ENCODE results near the gene RHOH.

RHOH gene

DNA sequence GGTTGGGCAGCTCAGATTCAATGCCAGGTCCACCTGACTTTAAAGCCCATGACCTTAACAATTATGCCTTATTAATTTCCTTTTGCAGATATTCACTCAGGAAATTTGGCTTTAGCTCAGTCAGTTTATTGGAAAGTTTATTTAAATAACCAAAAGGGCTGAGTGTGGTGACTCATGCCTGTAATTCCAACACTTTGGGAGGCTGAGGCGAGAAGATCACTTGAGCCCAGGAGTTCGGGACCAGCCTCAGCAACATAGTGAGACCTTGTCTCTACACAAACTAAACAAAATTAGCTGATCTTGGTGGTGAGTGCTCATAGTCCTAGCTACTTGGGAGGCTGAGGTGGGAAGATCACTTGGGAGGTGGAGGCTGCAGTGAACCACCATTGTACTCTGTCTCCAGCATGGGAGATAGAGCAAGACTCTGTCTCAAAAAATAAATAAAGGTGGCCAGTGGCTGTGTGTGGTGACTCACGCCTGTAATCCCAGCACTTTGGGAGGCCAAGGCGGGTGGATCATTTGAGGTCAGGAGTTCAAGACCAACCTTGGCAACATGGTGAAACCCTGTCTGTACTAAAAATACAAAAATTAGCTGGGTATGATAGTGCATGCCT lies 43.3 kb downstream of the RHOH start:
- DNase-seq: no peak

DNA sequence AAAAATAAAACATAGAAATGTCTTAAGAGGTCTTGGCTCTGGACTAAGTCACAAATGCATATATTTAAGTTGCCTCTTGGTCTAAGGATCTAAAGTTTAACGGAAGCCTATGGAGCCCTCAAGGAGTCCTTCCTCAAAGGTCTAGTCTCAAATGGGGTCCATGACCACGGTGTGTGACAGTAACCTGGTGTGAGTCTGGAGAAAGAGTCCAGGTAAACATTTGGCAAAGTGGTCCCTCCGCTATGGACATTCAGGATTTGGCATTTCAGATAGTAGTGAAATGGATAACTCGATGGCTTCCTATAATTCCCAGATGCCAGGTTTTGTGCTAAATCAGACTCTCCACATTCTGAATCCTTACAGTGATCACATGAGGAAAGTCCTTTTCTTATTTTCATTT lies 44.2 kb downstream of the RHOH start:
- no peak for DNase-seq

DNA sequence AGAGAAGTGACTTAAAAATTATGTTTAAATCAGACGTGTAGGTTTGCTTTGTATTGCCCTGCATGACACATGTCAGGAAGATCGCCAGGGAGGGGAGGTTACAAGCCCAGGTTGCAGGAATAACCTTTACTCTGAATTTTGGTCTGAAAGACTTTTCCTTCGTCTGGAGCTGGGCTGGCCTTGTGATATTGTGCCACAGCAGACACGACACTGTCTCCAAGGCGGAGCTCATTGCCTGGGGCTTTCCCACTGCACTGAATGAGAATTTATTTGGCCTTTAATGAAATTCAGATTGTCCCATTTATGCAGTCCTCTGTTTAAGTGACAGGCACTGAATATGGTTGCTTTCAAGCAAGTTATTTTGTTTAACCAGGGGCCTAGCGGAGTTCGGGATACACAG lies 45.1 kb downstream of the RHOH start:
- no peak for DNase-seq

DNA sequence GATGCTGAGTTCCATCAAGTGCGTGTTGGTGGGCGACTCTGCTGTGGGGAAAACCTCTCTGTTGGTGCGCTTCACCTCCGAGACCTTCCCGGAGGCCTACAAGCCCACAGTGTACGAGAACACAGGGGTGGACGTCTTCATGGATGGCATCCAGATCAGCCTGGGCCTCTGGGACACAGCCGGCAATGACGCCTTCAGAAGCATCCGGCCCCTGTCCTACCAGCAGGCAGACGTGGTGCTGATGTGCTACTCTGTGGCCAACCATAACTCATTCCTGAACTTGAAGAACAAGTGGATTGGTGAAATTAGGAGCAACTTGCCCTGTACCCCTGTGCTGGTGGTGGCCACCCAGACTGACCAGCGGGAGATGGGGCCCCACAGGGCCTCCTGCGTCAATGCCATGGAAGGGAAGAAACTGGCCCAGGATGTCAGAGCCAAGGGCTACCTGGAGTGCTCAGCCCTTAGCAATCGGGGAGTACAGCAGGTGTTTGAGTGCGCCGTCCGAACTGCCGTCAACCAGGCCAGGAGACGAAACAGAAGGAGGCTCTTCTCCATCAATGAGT lies 46.6 kb downstream of the RHOH start:
- DNase-seq: no peak

DNA sequence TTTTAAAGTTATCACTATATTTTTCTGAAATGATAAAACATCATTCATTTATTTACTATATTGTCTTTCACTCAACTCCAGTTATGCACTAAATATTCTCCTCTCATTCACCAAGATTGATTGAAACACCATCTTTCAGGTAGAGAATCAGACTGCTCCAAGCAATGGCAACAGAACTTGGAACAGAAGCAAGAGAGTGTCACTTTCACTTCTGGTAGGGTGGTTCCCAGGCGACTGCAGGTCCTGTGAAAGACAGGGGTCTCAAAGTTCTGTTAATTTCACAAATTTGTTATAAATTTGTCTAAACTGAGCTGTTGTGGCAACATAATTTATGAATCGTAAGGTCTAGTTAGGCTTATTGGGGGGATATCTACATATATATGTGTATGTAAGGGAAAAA lies 47.8 kb downstream of the RHOH start:
- DNase-seq: no peak

DNA sequence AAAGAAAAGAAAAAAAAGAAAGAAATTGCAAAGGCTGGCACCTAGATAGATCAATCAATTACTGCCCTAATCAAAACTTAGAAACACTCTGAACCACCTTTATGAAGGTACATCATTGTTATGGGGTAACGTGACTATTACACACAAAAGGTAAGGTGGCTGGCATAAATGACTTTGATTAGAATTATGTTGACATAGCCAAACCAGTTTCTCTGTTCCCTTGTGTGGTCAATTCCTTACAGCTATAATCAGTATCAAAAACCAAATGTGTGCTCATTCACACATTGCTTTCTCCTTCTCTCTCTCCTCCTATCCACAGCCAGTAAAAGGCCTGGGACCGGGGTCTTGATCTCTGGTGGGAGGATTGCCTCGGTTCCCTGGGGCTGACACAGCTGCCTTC lies 48.7 kb downstream of the RHOH start:
- DNase-seq: no peak

DNA sequence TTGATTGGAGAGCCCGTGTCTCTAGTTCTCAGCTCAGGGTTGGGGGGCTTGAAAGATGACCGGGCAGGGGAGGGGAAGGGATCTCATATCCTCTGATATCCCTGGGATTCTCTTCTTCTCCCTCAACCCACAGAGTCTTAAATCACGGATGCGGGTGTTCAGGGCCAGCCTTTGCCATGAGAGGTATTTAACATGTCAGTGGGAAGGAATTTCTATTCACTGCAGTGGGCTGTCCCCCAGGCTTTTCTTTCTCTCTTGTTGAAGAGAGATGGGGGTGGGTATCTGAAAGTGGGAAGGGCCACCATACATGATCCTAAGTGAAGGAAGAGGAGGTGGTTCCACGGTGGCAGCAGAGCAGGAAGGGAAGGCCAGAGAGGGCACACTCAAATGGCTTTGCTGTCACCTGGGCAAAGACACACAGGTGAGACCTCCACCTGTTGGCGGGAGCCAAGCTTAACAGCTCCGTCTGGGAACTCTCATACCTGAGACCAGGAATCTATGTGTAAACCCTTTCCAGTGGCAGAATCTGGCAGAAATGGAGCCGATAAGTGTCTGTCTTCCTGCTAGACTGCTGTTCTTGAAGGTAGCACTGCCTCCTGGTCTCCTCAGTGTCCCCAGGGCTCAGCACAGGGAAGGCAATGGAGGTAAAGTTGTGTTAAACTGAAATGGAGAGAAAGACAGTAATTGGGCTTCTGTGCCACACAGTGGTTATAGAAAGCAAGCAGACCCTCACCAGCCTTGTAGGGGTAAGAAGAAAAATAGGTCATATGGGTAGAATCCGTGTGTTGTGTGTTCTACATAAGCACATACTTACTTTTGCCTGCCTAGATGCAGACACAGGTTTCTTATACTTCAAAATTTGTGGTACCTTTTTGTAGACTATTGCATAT lies 49.4 kb downstream of the RHOH start:
- no peak for DNase-seq

DNA sequence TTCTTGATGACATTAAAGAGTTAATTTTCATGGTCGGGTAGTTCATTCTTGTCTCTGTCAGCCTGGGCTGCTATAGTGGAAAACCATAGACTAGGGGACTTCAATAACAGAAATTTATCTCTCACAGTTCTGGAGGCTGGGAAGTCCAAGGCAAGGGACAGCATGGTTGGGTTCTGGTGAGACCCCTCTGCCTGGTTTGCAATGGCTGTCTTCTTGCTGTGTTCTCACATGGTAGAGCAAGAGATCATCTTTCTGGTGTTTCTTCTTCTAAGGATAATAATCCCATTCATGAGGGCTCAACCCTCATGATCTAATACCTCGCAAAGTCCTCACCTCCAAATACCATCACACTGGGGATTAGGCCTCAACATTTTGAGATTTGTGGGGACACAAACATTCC lies 50.1 kb downstream of the RHOH start:
- DNase-seq: no peak

DNA sequence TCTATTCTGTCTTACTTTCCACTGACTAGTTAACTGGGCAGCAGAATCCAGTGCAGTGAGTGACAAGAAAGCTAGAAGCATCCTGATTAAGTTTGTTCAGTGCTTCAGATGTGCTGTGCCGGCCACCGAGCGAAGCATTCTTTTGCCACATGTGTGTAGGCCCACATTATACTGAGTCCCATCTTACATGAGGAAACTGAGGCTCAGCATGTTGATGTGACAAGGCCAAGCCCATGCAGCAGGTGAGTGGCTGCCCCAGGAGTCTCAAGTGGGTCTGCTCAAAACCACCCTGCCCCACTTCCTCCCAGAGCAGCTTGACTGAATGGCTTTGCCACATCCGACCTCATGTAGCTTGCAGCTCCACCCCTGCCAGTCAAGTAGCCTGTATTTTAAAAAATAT lies 50.5 kb downstream of the RHOH start:
- no peak for DNase-seq

DNA sequence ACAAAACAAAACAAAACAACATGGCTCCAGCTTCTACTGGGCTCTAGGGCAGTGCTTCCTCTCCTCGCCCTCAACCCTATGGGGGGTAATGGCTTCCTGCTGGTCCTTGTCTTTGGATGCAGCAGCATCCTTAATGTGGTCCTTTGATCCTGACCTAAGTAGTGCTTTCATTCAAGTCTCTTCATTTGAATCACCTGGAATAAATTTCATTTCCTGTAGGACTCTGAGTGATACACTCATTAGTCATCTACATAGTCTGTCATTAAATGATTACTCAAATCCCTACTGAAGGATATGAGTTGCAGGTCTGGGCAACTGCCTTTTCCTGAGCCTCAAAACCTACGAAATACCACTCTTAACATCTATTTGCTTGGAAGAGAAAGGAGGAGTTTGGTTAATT lies 54.5 kb downstream of the RHOH start:
- DNase-seq: no peak

DNA sequence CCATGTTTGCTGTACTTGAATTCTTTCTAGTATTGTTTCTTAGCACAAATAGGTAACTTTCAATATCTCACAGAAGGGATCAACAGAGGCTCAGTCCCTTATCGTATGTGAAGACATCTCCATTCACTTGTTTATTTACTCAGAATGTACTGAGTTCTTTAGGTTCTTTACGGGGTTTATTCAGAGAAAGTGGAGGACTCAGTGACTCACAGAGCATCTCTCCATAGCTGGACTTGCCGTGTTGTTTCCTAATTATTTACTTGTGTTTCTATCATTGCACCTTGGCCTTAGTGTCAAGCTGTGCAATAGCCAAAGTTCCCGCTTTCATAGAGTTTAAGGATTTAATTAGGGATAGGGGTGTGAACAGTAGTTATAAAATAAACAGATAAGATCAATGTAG lies 57.1 kb downstream of the RHOH start:
- no peak for DNase-seq

DNA sequence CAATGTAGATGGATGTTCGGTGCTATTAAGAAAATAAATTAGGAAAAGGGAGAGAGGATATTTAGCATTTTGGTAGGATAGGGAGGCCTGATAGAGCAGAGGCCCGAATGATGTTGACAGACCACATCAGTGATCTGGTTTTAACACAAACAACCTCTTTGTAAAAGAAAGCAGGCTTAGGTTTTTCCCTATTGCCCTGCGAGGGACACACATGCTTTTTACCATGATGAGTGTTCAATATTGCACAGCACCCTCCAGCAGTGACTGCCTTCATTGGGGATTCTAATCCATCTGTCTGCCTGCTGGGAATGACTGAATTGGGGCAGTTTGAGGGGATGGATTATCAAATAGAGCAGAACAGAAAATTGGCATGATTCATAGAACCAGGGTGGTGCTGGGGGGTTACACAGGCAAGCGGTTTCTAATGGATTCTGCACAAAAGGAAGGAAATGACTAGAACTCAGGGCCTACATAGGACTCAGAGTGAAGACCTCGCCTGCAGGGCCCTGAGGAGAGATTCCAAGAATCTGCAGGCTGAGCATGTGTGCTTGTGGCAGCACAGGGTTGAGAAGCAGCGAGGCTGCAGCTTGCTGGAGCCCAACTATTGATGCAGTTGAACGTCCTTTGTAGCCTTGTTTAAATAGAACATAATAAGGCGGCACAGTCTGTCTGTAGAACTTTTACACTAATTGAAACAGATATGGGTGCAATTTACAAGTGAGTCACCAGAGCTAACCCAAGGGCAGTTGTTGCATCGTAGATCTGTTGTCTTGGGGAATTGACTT lies 58.0 kb downstream of the RHOH start:
- no peak for DNase-seq

DNA sequence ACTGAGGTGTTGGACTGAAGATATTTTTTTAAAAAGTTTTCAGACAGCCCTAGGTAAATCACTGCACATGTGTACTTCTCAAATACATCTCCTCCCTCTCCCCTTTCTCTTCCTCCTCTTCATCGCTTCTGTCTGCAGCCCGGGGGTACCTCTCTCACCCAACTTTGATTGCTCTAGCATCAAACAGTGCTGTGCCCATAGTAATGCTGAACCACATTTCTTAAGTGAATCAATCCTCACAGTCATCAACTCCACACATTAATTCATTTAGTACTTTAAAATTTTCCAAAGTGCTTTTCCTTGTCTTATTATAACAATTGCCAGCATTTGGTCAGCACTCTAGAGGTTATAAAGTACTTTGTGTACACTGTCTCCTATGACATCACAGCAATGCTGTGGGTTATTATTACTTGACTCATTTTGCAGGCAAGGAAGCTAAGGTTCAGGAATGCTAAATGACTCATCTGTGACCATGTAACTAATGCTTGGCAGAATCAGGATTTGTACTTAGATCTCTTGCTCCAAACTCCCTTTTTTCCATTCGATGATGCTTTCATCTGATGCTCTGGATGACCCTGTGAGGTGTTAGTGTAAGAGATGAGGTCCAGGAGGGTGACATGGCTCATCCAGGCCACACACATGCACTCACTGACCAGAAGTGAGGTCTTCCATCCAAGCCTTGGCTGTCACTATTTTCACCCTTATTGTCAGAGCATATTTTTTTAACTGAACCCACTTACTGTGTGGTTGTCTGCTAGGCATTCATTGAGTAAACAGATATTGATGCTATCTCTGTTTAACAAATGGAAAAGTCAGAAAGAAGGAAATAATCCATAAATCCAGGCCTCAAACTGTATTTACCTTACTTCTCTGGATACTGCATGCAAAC lies 58.8 kb downstream of the RHOH start:
- DNase-seq: no peak

DNA sequence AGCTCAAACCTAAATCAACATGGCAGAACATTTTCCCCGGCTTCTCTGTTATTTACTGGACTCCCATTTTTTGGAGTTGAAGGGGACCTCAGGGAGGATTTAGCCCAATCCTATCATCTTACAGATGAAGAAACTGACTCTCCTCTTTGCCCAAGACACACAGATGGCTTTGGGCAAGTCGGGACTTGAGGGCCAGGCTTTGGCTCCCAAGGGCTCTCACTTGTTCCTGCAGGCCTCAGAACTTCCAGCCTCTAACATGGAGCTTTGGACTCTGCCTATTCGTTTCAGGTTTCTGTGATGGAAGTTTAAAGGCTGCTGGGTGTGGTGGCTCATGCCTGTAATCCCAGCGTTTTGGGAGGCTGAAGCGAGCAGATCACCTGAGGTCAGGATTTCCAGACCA lies 59.5 kb downstream of the RHOH start:
- DNase-seq: no peak

DNA sequence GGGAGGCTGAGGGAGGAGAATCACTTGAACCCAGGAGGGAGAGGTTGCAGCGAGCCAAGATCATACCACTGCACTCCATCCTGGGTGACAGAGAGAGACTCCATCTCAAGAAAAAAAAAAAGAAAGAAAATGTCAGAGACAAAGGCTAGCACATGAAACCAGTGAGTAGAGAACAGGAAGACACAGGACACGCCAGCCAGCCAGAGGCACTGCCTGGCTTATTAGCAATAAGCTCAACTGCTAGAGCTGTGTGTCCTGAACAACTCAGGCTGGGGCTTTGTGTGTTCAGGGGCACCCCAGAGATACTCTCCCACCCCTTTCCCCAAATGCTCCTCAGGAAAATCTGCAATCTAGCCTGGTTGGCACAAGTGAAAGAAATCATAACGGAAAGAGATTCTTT lies 60.0 kb downstream of the RHOH start:
- DNase-seq: no peak

DNA sequence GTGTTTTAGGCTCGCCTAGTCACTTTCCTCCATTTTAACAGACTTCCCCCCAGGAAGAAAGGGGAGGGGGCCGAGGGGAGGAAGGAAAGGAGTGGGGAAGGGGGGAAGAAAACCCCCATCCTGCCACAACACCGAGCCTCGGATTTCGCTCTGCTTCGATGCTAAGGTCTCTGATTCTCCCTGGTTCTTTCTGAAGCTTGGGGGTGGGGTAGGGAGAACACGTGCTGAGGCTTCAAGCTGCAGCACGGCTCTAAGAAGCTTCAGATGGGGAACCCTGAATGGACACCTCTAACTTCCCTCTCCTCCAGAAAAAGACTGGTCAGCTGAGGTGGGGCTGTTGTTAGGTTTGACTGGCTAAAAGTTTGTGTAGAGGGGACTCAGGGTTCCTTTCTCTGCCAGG lies 61.8 kb downstream of the RHOH start:
- no peak for DNase-seq

DNA sequence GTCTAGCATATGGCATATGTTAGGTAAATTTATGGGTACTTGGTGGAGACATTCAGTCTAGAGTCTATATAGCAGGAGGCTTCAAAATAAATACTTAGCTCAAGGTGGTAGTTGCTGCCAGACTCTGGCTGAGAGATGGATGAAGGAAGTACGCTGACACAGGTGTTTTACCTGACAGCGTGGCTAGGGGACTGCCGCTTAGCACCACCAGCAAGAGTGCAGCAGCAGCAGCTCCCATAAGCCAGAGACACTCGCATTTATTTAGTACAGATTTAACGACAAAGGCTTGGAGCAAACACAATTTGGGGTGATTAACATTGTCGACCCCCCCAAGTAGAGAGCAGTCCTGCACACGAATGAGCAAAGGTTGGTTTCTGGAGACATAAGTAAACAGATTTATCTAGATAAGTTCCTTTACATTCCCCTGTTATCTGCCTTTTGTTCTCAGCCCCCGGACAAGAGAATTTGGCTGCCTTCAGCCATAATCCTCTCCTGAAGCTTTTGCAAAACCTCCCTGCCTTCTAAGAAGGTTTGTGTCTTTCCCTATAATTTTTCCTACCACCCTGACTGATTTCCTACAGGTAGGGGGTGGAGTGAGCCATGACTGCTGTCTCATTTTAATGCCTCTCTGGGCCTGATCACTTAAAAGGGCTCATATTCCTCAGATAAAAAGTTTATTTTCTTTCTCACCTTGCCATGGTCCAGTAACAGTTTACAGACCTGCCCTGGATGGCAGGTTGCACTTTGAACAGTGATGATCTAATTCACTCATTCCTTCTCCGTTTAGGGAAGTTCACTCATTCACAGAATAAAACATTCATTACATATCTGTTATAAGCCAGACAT lies 64.6 kb downstream of the RHOH start:
- no peak for DNase-seq

DNA sequence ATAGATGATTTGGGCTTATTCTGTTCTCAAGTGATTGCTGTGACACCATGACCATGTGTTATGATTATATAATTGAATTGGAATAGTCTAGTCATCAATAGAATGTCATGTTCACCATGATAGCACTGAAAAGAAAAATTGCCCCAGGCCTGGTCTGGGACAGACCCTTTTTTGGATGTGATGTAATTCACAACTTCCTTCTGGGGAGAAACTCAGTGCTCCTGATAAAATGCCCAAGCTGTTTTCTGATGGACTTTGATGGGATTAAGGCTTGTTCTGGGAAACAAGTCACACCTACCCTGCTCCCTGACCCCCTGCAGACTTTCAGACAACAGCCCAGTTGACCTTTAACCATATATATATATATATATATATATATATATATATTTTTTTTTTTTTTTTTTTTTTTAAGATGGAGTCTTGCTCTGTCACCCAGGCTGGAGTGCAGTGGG lies 65.3 kb downstream of the RHOH start:
- DNase-seq: no peak

DNA sequence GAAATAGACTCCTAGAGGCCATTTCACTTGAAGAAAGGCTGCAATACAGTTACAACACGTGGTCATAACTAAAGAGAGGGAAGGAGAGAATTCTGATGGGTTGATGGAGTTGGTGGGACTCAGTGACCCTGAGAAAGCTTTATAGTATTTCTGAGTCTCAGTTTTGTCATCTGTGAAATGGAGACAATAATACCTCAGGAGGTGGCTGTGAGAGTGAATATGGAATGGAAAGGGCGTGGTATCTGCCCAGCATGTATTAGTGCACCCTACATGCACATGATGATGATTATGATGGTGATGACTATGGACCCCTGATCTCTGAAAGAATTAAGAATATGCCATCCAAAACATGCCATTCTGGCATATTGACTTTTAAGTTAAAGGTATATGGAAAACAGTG lies 66.0 kb downstream of the RHOH start:
- DNase-seq: no peak

DNA sequence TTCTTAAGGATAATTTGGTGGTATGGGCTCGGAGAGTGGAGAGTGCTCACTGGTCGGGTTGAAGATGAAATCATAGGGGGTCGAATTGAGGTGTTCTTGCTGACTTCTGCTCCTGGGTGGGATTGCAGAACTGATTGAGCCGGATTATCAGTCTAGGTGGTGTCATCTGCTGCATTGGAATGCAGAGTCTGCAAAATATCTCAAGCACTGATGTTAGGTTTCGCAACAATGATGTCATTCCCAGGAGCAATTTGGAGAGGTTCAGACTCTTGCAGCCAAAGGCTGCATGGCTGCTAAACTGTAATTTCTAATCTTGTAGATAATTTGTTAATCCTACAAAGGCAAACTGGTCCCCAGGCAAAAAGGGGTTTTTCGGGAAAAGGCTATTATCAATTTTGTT lies 67.7 kb downstream of the RHOH start:
- no peak for DNase-seq
